NB4 (cell line): ENCODE results near the gene PARP8.

ENCODE experiments used
- DNase-seq: peaks from one replicate; pipeline ENCODE4 v3.0.0; 2010; ENCODE audit warnings: low read depth
- H3K4me3 ChIP-seq: one replicate; pipeline ENCODE4 v1.5.1; 2011; ENCODE audit warnings: mild to moderate bottlenecking, low read depth, low read length, moderate library complexity
- CTCF ChIP-seq: IDR thresholded peaks from one replicate; pipeline ENCODE4 v1.5.1; 2012; ENCODE audit warnings: low read depth, low read length
- MAX ChIP-seq: IDR thresholded peaks from 2 replicates; pipeline ENCODE4 v1.6.1; 2011; ENCODE audit warnings: low read depth, low read length
- MYC ChIP-seq: IDR thresholded peaks from 2 replicates; pipeline ENCODE4 v1.6.1; 2011; ENCODE audit warnings: low read depth, low read length
- POLR2A ChIP-seq: IDR thresholded peaks from 2 replicates; pipeline ENCODE4 v1.6.1; 2011; ENCODE audit warnings: mild to moderate bottlenecking; ENCODE audit not compliant: insufficient read length; ENCODE audit errors: extremely low read depth

The PARP8 gene

GRCh38 chr5:50727149-50727496 lies 60.7 kb downstream of the PARP8 start:
- peak; percentile 72 for DNase-seq
- TF ChIP-seq MAX, result peak; percentile 45; the same call in 1 of the 2 replicates
- TF ChIP-seq CTCF, result no peak
- TF ChIP-seq MYC, result peak; percentile 45; the same call in 1 of the 2 replicates
- TF ChIP-seq POLR2A, result no peak
- no peak overlapping the region for H3K4me3 ChIP-seq

GRCh38 chr5:50727845-50728244 lies 61.4 kb downstream of the PARP8 start:
- no peak overlapping the region for H3K4me3 ChIP-seq
- no peak for TF ChIP-seq MAX
- TF ChIP-seq MYC, result no peak
- no peak for TF ChIP-seq POLR2A
- TF ChIP-seq CTCF, result no peak
- no peak for DNase-seq

GRCh38 chr5:50730336-50730735 lies 63.9 kb downstream of the PARP8 start:
- no peak for TF ChIP-seq MYC
- TF ChIP-seq MAX, result no peak
- TF ChIP-seq CTCF, result no peak
- no peak for TF ChIP-seq POLR2A
- no peak overlapping the region for H3K4me3 ChIP-seq
- DNase-seq, result no peak

GRCh38 chr5:50730841-50731240 lies 64.4 kb downstream of the PARP8 start:
- TF ChIP-seq MYC (no peak), MAX (no peak), POLR2A (no peak), CTCF (no peak)
- H3K4me3 ChIP-seq, result no peak overlapping the region
- no peak for DNase-seq

- no peak for DNase-seq
- no peak overlapping the region for H3K4me3 ChIP-seq
- no peak for TF ChIP-seq CTCF
- no peak for TF ChIP-seq MAX
- TF ChIP-seq MYC, result no peak
- TF ChIP-seq POLR2A, result no peak
These were observed 67.3 kb downstream of the PARP8 start for GRCh38 chr5:50733741-50734140.

GRCh38 chr5:50738864-50739263 lies 72.4 kb downstream of the PARP8 start:
- no peak overlapping the region for H3K4me3 ChIP-seq
- TF ChIP-seq CTCF (no peak), MAX (no peak), MYC (no peak), POLR2A (no peak)
- no peak for DNase-seq
